SK-N-SH treated with all-trans-retinoic acid at 6 μM for 48 hours (cell line): ENCODE data around the gene EXOC3.

ENCODE experiments used
- GLIS3 ChIP-seq: fragments of 250-450 bp; sonication (Bioruptor Pico); IDR thresholded peaks from 2 replicates; pipeline ENCODE4 v1.5.0; 2020; ENCODE audit warnings: mild to moderate bottlenecking, moderate library complexity
- OSR1 ChIP-seq: fragments of 250-450 bp; sonication (Bioruptor Pico); IDR thresholded peaks from 2 replicates; pipeline ENCODE4 v1.8.0; 2022; ENCODE audit warnings: moderate library complexity, mild to moderate bottlenecking, inconsistent platforms
- RARB ChIP-seq: fragments of 250-450 bp; sonication (Bioruptor Pico); IDR thresholded peaks from 2 replicates; pipeline ENCODE4 v1.8.0; 2021; ENCODE audit warnings: mild to moderate bottlenecking, moderate library complexity
- SNAI2 ChIP-seq: fragments of 250-450 bp; sonication (Bioruptor Pico); IDR thresholded peaks from 2 replicates; pipeline ENCODE4 v1.5.0; 2020; ENCODE audit warnings: mild to moderate bottlenecking, moderate library complexity
- TCF4 ChIP-seq: fragments of 250-450 bp; sonication (Bioruptor Pico); IDR thresholded peaks from 2 replicates; pipeline ENCODE4 v1.8.0; 2021; ENCODE audit warnings: mild to moderate bottlenecking, moderate library complexity, borderline replicate concordance
- ZC3H10 ChIP-seq: fragments of 250-450 bp; sonication (Bioruptor Pico); IDR thresholded peaks from 2 replicates; pipeline ENCODE4 v1.5.1; 2021; ENCODE audit warnings: mild to moderate bottlenecking, moderate library complexity
- ZFP3 ChIP-seq: fragments of 250-450 bp; sonication (Bioruptor Pico); IDR thresholded peaks from 2 replicates; pipeline ENCODE4 v1.5.0; 2020; ENCODE audit warnings: mild to moderate bottlenecking, moderate library complexity
- TF ChIP-seq, protein P1 (sequence below): fragments of 250-450 bp; sonication (Bioruptor Pico); IDR thresholded peaks from 2 replicates; pipeline ENCODE4 v1.5.0; 2020; ENCODE audit warnings: mild to moderate bottlenecking, moderate library complexity
- TF ChIP-seq, protein P2 (sequence below): fragments of 250-450 bp; sonication (Bioruptor Pico); IDR thresholded peaks from 2 replicates; pipeline ENCODE4 v1.8.0; 2021; ENCODE audit warnings: low read depth, mild to moderate bottlenecking, moderate library complexity, borderline replicate concordance
- TF ChIP-seq, protein P3 (sequence below): fragments of 250-450 bp; sonication (Bioruptor Pico); IDR thresholded peaks from 2 replicates; pipeline ENCODE4 v1.8.0; 2020; ENCODE audit warnings: mild to moderate bottlenecking, moderate library complexity, borderline replicate concordance

DNA sequence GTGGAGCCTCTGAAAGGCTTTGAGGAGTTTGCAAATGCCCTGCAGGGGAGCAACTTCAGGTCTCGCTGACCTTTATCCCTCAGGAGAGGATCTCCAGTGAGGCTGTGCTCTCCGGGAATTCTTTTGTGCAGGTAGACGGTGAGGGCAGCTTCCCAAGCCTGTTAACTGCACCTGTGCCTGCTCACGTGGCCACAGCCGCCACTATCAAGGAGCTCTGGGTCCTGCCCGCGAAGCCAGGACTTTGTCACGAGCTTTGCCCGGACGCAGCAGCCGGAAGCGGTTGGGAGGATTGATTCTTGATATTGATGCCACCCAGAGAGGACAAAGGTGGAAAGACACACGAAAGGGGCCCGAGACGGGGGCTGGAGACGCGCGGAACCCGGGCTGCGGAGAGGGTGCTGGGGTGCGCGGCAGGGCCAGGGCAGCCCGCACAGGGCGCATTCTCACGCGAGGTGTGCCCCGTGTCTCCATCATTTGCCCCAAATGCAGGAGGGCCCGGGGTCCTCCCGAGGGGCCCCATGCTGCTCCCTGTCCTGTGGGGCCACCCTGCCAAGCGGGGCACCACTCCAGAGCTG is 63.1 kb downstream of the EXOC3 start:
- TF ChIP-seq, protein P1, sequence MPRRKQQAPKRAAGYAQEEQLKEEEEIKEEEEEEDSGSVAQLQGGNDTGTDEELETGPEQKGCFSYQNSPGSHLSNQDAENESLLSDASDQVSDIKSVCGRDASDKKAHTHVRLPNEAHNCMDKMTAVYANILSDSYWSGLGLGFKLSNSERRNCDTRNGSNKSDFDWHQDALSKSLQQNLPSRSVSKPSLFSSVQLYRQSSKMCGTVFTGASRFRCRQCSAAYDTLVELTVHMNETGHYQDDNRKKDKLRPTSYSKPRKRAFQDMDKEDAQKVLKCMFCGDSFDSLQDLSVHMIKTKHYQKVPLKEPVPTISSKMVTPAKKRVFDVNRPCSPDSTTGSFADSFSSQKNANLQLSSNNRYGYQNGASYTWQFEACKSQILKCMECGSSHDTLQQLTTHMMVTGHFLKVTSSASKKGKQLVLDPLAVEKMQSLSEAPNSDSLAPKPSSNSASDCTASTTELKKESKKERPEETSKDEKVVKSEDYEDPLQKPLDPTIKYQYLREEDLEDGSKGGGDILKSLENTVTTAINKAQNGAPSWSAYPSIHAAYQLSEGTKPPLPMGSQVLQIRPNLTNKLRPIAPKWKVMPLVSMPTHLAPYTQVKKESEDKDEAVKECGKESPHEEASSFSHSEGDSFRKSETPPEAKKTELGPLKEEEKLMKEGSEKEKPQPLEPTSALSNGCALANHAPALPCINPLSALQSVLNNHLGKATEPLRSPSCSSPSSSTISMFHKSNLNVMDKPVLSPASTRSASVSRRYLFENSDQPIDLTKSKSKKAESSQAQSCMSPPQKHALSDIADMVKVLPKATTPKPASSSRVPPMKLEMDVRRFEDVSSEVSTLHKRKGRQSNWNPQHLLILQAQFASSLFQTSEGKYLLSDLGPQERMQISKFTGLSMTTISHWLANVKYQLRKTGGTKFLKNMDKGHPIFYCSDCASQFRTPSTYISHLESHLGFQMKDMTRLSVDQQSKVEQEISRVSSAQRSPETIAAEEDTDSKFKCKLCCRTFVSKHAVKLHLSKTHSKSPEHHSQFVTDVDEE (CRISPR knock-in tag) = no peak
- no peak for TF ChIP-seq TCF4
- no peak for TF ChIP-seq ZC3H10 (CRISPR knock-in tag)
- TF ChIP-seq RARB (CRISPR knock-in tag) = no peak
- TF ChIP-seq GLIS3 (CRISPR knock-in tag) = no peak
- no peak for TF ChIP-seq OSR1 (CRISPR knock-in tag)
- TF ChIP-seq SNAI2 = no peak
- no peak for TF ChIP-seq ZFP3
- TF ChIP-seq, protein P2, sequence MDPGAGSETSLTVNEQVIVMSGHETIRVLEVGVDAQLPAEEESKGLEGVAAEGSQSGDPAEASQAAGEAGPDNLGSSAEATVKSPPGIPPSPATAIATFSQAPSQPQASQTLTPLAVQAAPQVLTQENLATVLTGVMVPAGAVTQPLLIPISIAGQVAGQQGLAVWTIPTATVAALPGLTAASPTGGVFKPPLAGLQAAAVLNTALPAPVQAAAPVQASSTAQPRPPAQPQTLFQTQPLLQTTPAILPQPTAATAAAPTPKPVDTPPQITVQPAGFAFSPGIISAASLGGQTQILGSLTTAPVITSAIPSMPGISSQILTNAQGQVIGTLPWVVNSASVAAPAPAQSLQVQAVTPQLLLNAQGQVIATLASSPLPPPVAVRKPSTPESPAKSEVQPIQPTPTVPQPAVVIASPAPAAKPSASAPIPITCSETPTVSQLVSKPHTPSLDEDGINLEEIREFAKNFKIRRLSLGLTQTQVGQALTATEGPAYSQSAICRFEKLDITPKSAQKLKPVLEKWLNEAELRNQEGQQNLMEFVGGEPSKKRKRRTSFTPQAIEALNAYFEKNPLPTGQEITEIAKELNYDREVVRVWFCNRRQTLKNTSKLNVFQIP (CRISPR knock-in tag) = no peak
- TF ChIP-seq, protein P3, sequence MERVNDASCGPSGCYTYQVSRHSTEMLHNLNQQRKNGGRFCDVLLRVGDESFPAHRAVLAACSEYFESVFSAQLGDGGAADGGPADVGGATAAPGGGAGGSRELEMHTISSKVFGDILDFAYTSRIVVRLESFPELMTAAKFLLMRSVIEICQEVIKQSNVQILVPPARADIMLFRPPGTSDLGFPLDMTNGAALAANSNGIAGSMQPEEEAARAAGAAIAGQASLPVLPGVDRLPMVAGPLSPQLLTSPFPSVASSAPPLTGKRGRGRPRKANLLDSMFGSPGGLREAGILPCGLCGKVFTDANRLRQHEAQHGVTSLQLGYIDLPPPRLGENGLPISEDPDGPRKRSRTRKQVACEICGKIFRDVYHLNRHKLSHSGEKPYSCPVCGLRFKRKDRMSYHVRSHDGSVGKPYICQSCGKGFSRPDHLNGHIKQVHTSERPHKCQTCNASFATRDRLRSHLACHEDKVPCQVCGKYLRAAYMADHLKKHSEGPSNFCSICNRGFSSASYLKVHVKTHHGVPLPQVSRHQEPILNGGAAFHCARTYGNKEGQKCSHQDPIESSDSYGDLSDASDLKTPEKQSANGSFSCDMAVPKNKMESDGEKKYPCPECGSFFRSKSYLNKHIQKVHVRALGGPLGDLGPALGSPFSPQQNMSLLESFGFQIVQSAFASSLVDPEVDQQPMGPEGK (CRISPR knock-in tag) = no peak
